HG03521 (cell line): ENCODE data around the gene DMXL1.

Source experiments
- ATAC-seq: cut with Tn5 transposase; IDR thresholded peaks from one replicate; pipeline ENCODE4 v1.9.1; 2021; ENCODE audit warnings: mild to moderate bottlenecking, moderate library complexity; ENCODE audit not compliant: unreplicated experiment

DMXL1 gene

GRCh38 chr5:119070828-119071560 lies at the start of gene DMXL1:
Gene DMXL1, plus strand, starts transcription at chr5:119071087. Its CDS starts 483 bp downstream, at chr5:119071570.
- peak; percentile 74 for ATAC-seq

- no peak for ATAC-seq
Observed at GRCh38 chr5:119021149-119021732, 49.6 kb upstream of the DMXL1 start.

GRCh38 chr5:119022017-119022745 lies 48.7 kb upstream of the DMXL1 start:
- peak; percentile 65 for ATAC-seq

GRCh38 chr5:119022773-119023172 lies 48.1 kb upstream of the DMXL1 start:
- ATAC-seq: no peak

- ATAC-seq: no peak
Observed at GRCh38 chr5:119028575-119028974, 42.3 kb upstream of the DMXL1 start.

- peak; percentile 77 for ATAC-seq
Observed at GRCh38 chr5:119031011-119031886, 39.6 kb upstream of the DMXL1 start.

- ATAC-seq: peak; percentile 56
Observed at GRCh38 chr5:119031905-119032304, 39.0 kb upstream of the DMXL1 start.

GRCh38 chr5:119032656-119033055 lies 38.2 kb upstream of the DMXL1 start:
- no peak for ATAC-seq

- no peak for ATAC-seq
Observed at GRCh38 chr5:119033135-119033534, 37.8 kb upstream of the DMXL1 start.

- no peak for ATAC-seq
Observed at GRCh38 chr5:119036101-119036762, 34.7 kb upstream of the DMXL1 start.

- no peak for ATAC-seq
Observed at GRCh38 chr5:119037496-119038215, 33.2 kb upstream of the DMXL1 start.

GRCh38 chr5:119048246-119048645 lies 22.6 kb upstream of the DMXL1 start:
- ATAC-seq: no peak

- no peak for ATAC-seq
Observed at GRCh38 chr5:119049824-119050449, 20.9 kb upstream of the DMXL1 start.

- ATAC-seq: no peak
Observed at GRCh38 chr5:119054101-119054500, 16.8 kb upstream of the DMXL1 start.

- no peak for ATAC-seq
Observed at GRCh38 chr5:119055294-119055693, 15.6 kb upstream of the DMXL1 start.

- ATAC-seq: no peak
Observed at GRCh38 chr5:119058979-119059529, 11.8 kb upstream of the DMXL1 start.

- no peak for ATAC-seq
Observed at GRCh38 chr5:119059740-119060255, 11.1 kb upstream of the DMXL1 start.

- ATAC-seq: peak; percentile 74
Observed at GRCh38 chr5:119063579-119064379, 7.1 kb upstream of the DMXL1 start.
